GM21723 (cell line): ENCODE measurements around the gene FUOM.

Experiments used
- ATAC-seq: cut with Tn5 transposase; IDR thresholded peaks from one replicate; pipeline ENCODE4 v1.9.1; 2021; ENCODE audit warnings: mild to moderate bottlenecking, moderate library complexity; ENCODE audit not compliant: unreplicated experiment

The FUOM gene, protein sequence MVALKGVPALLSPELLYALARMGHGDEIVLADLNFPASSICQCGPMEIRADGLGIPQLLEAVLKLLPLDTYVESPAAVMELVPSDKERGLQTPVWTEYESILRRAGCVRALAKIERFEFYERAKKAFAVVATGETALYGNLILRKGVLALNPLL

DNA sequence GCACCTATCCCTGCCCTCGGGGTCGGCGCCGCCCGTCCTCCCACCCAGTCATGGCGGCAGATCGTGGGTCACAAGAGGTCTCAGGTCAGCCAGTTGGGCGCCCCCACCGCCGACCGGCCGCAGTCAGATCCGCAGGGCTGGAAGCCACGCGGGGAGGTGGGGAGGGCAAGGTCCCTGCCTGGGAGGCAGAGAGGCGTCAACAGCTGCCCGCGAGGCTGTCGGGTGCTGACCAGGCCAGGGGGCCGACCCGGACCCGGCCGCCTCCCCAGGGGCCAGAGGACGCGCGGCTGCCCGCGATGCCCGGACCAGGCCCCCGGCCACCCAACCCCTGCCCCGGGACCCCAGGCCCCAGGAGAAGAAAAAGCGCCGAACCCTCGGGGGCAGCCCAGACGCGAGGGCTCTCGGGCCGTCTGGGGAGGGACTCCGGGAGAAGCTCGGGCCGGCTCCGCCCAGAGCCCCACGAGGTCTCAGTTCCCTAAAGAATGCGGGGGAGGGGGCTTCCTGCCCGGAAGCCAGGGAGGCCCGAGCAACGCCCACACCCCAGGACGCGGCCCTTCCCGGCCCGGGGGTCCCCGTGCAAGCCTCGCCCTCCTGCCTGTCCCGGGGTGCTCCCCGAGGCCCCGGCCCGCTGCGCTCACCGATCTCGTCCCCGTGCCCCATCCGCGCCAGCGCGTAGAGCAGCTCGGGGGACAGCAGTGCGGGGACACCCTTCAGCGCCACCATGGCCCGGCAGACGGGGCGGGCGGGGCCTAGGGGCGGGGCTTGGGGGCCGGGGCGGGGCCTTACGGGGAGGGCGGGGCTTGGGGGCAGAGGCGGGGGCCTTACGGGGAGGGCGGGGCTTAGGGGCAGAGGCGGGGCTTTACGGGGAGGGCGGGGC is at the start of gene FUOM:
FUOM (minus strand) TSS at position 735 of the 877 bp plus-strand sequence; CDS start at position 723, 12 bp downstream.
- peak; percentile 76 for ATAC-seq

DNA sequence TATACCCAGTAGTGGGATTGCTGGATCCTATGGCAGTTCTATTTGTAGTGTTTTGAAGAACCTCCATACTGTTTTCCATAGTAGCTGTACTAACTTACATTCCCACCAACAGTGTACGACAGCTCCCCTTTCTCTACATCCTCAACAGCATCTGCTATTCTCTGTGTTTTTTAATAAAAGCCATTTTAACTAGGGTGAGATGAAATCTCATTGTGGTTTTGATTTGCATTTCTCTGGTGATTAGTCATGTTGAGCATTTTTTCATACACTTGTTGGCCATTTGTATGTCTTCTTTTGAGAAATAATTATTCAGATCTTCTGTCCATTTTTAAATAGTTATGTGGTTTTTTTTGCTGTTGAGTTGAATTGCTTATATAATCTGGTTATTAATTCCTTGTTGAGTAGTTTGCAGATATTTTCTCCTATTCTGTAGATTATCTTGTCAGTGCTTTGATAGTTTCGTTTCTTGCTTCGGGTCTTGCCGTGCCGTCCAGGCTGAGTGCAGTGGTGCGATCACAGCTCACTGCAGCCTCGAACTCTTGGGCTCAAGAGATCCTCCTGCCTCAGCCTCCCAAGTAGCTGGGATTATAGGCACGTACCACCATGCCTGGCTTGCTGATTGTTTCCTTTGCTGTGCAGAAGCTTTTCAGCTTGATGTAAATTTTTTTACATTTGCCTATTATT is 48.2 kb upstream of the FUOM start:
- ATAC-seq = peak; percentile 51

DNA sequence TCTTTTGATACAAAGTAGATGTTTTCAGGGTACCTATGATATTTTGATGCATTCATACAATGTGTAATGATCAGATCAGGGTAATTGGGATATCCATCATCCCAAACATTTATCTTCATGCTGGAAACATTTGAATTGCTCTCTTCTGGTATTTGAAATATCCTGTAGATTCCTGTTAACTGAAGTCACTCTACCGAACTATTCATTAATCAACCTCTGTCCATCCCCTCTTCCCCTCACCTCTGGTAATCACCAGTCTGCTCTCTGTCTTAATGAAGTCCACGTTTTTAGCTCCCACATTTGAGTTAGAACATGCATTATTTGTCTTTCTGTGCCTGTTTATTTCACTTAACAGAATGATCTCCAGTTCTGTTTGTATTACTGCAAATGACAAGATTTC is 47.5 kb upstream of the FUOM start:
- no peak for ATAC-seq

DNA sequence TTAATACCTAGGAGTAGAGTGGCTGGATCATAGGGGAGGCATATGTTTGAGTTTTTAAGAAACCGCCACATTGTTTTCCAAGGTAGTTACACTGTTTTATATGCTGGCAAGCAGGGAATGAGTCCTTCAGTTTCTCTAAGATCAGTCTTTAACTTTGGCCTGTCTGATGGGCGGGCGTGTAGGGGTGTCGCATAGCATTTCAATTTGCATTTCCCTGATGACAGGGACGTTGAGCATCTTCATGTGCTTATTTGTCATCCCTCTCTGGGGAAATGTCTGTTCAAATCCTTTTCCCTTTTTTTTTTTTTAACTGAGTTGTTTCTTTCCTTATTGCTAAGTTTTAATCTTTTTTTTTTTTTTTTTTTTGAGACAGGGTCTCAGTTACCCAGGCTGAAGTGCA is 46.0 kb upstream of the FUOM start:
- no peak for ATAC-seq

DNA sequence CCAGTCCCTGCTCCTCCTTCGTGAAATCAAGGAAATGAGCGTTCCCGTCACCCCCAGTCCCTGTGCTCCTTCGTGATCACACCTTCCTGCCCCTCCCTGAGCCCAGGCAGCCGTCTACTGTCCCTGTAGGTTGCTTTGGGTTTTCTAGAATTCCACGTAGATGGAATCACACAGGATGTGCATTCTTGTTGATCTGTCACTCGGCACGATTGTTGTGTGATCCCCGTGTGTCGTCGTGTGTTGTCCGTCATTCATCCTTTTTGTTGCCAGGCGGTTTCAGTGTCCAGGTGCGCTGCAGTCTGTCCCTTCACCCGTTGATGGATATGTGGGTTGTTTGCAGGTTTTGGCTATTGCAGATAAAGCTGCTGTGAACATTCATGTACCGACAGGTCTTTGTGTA is 45.5 kb upstream of the FUOM start:
- no peak for ATAC-seq

DNA sequence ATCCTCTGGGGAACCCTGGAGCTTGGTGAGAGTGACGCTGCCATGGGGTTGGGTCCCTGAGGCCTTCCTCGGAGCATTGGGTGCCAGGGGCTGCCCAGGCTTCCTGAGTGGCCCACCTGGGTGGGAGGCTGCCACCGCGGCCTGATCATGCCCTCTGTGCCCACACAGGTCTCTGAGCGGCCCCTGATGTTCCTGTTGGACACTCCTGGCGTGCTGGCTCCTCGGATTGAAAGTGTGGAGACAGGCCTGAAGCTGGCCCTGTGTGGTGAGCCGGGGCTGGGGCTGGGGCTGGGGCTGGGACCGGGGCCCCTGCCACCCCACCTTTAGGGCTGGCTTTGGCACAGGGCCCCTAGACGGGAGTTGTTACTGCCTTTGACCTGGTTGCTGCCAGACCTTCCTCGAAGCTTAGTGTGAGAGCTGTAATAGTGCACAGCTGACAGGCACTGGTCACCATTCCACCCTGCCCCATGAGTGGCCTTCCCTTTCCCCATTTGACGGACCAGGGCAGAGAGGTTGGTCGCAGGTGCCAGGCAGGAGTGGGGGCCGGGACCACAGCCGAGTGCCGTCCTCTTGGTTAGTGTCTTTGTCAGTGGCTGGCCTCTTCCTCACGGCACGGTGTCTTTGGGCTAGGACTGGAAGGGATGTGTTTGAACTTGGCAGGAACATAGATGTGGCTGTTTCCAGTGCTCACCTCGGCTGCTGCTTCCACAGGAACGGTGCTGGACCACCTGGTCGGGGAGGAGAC is 44.3 kb upstream of the FUOM start:
- no peak for ATAC-seq

DNA sequence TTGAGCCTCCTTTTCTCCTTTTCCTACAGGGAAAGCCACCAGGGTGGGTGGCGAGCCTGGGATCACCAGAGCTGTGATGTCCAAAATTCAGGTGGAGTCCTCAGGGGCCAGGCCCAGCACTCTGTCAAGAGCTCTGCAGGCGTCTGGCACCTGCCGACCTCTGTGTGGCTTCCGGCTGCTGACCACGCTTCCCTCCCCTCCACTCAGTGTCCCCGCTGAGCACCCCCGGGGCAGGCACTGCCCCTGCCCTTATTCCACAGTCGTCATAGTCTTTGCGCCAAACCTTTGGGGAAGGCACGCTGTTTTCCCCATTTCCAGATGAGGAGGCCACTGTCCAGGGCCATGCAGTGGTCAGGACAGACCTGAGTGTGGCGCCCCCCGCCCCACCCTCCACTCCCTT is 43.7 kb upstream of the FUOM start:
- ATAC-seq = peak; percentile 8

DNA sequence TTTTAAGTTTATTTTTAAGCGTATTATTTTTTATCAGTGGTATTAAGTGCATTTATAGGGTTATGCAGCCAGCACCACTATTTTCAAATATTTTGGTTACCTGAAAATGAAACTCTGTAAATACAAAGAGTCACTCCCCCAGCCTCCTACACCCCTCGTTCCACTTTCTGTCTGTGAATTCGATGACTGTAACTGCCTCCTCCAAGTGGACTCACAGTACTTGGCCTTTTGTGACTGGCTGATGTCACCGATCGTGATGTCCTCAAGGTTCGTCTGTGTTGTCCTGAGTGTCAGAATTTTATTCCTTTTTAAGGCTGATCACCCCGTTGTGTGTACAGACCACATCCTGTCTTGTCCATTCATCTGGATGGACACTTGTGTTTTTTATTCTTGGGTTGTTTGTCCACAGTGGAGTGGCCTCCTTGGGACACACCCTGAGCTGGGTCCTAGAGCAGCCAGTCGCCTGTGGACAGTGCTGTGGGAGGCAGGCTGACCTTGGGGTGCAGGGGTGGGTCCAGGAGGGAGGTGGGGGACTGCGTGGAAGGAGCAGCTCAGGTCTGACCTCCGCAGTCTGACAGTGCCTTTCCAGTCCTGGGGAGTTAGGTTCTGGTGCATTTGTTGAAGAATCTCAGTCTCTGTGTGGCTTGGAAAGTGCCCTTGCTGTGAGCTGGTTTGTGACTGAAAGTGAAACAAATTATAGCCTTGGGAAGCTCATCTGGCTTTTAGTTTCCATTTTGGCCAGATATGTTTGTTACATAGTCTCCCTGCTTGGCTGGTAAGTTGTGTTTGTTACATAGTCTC is 43.0 kb upstream of the FUOM start:
- ATAC-seq = peak; percentile 80

DNA sequence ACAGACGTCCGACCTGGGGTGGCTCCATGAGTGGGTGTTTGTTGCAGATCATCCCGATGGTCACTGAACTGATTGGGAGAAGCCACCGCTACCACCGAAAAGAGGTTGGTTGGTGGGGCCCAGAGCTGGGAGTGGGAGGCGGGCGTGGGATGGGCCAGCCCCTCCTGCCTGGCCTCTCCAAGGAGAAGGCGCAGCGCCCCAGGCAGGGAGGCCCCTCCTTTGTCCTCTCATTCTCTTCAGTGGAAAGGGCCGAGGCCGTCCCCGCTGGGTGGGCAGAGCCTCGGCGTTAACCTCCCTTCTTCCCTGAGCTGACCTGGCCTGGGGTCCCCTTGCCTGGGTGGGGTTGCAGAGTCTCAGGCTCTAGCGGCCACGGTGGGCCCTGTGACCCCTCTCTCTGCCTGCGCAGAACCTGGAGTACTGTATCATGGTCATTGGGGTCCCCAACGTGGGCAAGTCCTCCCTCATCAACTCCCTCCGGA is 41.3 kb upstream of the FUOM start:
- ATAC-seq = no peak

DNA sequence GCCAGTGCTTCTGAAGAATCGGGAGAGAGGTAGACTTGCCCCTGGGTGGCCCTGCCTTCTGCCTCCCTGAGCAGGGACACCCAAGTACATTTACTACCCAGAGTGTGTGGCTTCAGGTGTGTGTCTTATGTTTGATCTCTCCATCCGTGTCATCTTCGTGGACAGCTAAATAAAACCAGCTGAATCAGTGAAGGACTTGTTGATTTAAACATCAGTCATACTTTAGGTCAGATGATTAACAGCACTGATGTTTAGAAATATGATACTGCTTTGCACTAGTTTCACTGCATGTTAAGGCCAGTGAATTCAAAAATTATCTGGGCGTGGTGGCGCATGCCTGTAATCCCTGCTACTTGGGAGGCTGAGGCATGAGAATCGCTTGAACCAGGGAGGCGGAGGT is 40.1 kb upstream of the FUOM start:
- ATAC-seq = no peak

DNA sequence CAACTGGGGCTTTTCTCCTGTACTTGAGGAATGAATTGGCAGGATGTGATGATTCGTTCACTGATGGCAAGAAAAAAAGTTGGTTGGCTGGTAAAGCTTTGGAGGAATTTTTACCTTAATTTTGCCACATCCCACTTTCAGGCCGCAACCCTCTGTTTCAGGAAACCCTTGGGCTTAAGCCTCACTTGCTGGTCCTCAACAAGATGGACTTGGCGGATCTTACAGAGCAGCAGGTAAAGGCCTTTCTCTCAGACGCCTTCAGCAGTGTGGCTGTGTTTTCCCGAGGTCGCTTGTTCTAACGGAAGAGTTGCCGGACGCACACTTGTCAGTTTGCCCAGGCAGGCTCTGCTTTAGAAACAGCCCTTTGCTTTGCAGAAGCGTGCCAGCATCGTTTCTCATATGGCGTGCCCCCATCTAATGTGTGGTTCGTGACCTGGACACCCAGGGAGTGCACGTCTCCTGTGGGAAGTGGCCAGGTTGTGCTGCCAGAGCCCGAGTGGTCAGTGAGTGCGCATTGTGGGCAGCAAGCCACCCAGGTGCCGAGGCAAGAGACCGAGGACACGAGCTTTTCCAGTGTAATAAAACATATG is 38.3 kb upstream of the FUOM start:
- ATAC-seq = no peak

DNA sequence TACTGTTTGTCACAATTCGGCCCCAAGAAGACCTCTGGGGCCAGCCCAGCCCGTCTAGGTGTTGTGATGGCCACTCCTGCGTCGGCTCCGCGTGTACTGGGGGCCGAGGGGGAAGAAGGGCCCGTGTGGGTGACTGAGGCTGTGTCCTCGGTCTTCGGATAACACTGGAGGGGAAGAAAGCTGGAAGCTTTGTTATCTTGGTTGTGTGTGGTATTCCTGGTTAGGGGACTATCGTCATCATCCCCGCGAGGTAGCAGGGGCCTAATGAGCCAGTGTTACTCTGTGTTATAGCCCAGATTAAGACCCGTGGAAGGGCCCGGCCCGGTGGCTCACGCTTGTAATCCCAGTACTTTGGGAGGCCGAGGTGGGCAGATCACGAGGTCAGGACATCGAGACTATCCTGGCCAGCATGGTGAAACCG is 37.0 kb upstream of the FUOM start:
- ATAC-seq = no peak

DNA sequence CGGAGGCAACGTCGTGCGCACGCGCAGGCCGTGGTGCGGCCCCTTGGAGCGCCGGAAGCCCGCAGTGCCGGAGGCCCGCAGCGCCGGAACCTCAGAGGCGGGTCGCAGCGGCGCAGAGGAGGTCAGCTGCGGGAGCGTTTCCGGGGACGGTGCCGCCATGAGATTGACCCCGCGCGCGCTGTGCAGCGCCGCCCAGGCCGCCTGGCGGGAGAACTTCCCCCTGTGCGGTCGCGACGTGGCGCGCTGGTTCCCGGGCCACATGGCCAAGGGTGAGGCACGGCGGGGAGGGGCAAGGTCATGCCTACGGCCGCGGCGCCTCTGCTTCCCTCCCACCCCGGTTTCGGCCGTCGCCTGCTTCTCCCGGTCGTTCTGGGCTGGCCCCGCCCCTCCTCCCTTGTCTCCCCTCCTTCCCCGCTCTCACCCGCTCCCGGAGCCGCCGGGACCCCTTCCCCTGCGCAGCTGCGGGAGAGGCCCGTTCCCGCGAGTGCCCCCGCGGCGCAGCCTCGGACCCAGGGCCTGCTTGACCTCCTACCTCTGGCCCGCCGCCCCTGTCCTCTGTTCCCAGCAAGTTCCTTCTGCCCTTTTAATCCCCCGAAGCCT is 36.3 kb upstream of the FUOM start, which contains the start of gene MTG1:
MTG1 (plus strand) TSS at position 94 of the 600 bp plus-strand sequence; CDS start at position 158, 64 bp downstream.
- ATAC-seq = peak; percentile 66

DNA sequence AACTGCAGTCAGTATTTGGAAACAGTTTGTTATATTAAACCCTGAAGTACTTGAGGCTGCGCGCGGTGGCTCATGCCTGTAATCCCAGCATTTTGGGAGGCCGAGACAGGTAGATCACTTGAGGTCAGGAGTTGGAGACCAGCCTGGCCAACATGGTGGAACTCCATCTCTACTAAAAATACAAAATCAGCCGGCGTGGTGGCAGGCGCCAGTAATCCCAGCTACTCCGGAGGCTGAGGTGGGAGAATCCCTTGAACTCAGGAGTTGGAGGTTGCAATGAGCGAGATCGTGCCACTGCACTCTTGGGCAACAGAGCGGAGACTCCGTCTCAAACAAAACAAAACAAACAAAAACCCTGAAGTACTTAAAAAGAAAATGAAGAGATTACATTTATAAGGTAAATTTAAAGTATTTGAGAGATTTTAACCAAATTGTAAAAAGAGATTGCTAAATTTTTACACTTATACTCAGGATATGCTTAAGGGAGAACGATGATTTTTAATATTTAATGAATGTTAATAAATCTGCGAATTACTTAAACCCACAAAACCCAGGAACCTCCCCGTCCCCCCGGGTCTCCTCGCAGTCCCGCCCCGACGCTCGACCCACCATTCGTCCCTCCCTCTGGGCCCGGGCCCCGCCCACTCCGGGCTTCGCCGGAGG is 35.7 kb upstream of the FUOM start:
- no peak for ATAC-seq

DNA sequence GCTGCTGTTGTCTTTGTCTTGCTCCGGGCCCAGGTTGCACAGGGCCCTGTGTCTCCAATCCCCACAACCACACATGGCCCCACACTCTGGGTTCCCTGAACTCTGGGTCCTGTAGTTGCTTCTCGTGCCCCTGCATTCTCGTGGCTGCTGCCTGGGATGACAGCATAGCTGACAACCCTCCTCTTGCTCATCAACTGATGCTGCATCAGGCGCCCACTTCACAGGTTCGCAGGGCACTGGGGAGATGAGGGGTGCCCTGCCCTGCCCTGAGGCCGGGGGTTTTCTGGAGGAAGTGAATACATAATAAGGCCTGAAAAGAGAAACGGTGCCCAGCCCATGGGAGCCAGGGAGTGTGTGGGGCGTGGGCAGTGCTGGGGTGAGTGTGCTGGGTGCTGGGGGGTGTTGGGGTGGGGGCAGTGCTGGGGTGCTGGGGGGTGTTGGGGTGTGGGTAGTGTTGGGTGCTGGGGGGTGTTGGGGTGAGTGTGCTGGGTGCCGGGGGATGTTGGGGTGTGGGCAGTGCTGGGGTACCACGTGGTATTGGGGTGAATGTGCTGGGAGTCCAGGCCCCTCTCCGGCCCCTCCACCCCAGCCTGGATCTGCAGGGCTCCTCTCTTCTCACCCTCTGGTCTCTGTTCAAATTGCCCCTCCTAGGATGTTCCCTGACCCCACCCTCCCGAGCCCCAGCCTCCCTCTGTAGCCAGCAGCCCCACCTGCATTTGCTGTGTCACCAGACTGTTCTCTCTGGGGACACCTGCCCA is 34.1 kb upstream of the FUOM start:
- no peak for ATAC-seq

DNA sequence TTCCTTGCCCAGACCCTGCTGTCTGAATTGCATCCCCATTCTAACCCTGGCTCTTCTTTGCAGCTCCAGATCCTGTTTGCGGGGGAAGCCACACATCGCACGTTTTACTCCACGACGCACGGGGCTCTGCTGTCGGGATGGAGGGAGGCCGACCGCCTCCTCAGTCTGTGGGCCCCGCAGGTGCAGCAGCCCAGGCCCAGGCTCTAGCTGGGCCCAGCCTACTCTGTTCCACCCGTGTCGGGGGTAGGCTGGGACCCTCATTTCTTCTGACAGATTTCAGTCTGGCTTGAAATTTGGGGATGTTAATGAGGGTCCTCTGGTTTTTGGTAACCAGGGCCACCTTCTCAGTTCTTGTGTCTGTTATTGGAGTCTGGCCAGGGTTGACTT is 33.4 kb upstream of the FUOM start:
- no peak for ATAC-seq

DNA sequence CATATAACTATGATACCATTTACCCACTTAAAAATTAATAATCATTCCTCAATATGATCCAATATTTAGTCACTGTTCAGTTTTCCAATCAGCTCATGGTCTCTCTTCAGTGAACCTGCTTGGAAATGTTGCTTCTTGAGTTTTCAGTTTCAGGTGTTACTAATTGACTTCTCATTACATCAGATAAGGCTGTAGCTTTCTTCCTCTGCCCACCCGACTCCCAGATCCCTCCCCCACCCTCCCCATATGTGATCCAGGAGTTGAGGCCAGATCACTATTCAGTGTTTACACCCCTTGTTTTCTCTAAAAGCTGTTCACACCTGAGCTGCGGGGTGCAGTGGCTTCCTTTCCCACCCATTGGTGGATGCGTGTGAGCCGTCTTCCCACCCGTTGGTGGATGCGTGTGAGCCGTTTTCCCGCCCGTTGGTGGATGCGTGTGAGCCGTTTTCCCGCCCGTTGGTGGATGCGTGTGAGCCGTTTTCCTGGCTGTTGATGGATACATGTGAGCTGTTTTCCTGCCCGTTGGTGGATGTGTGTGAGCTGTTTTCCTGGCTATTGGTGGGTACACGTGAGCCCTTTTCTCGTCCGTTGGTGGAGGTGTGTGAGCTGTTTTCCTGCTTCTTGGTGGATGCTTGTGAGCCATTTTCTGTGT is 32.9 kb upstream of the FUOM start:
- no peak for ATAC-seq
